Neural progenitor cell (in vitro differentiated cells): ENCODE results near the gene SMPD4.
"Not testable (repeated sequence)": the region's sequence is repeated elsewhere in the genome, so short reads cannot be mapped to it uniquely, and the experiment has no call there.

Experiments used
- EZH2 ChIP-seq: fragments of 200-600 bp; sonication (generic); IDR thresholded peaks from 2 replicates; pipeline ENCODE4 v1.6.1; 2017; ENCODE audit warnings: antibody characterized with exemption, mild to moderate bottlenecking, moderate library complexity
- EZH2phosphoT487 ChIP-seq: fragments of 200-600 bp; sonication (generic); IDR thresholded peaks from 2 replicates; pipeline ENCODE4 v1.6.1; 2017; ENCODE audit warnings: antibody characterized with exemption
- TF ChIP-seq, protein P1 (sequence below): fragments of 200-600 bp; sonication (generic); IDR thresholded peaks from 2 replicates; pipeline ENCODE4 v1.5.1; 2017; ENCODE audit warnings: antibody characterized with exemption, mild to moderate bottlenecking

- TF ChIP-seq, protein P1, sequence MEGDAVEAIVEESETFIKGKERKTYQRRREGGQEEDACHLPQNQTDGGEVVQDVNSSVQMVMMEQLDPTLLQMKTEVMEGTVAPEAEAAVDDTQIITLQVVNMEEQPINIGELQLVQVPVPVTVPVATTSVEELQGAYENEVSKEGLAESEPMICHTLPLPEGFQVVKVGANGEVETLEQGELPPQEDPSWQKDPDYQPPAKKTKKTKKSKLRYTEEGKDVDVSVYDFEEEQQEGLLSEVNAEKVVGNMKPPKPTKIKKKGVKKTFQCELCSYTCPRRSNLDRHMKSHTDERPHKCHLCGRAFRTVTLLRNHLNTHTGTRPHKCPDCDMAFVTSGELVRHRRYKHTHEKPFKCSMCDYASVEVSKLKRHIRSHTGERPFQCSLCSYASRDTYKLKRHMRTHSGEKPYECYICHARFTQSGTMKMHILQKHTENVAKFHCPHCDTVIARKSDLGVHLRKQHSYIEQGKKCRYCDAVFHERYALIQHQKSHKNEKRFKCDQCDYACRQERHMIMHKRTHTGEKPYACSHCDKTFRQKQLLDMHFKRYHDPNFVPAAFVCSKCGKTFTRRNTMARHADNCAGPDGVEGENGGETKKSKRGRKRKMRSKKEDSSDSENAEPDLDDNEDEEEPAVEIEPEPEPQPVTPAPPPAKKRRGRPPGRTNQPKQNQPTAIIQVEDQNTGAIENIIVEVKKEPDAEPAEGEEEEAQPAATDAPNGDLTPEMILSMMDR: not testable (repeated sequence)
- TF ChIP-seq EZH2, EZH2phosphoT487: not testable (repeated sequence)
Measured at GRCh38 chr2:130174866-130175265, 6.5 kb downstream of the SMPD4 start.
